HTERT RPE-1 (cell line): ENCODE data around the gene ABCA8.
"Not testable (repeated sequence)": the region's sequence is repeated elsewhere in the genome, so short reads cannot be mapped to it uniquely, and the experiment has no call there.

Experiments
- in situ Hi-C: fragments of 300-500 bp; cut with MboI; formaldehyde crosslinking; loops from 4 replicates; pipeline ENCODE4 v1.14.3; 2020; ENCODE audit warnings: low sequenced_read_pairs

ABCA8 gene

GRCh38 chr17:68955181-68955841 is at the start of gene ABCA8:
ABCA8 (minus strand) TSS chr17:68955392; CDS start chr17:68942034, 13,358 bp downstream.
- in situ Hi-C loops: no loop called here

- in situ Hi-C loops: not testable (repeated sequence)
Measured at GRCh38 chr17:69004759-69005158, 49.6 kb upstream of the ABCA8 start.

- in situ Hi-C loops: not testable (repeated sequence)
Measured at GRCh38 chr17:68999743-69000142, 44.6 kb upstream of the ABCA8 start.

- in situ Hi-C loops: no loop called here
Measured at GRCh38 chr17:68993112-68993511, 37.9 kb upstream of the ABCA8 start.

- in situ Hi-C loops: no loop called here
Measured at GRCh38 chr17:68987966-68988365, 32.8 kb upstream of the ABCA8 start.

- in situ Hi-C loops: no loop called here
Measured at GRCh38 chr17:68981288-68981687, 26.1 kb upstream of the ABCA8 start.

- in situ Hi-C loops: no loop called here
Measured at GRCh38 chr17:68973098-68973846, 18.1 kb upstream of the ABCA8 start.

GRCh38 chr17:68972119-68972704 is 17.0 kb upstream of the ABCA8 start:
- in situ Hi-C loops: no loop called here

GRCh38 chr17:68969101-68969500 is 13.9 kb upstream of the ABCA8 start:
- in situ Hi-C loops: no loop called here

GRCh38 chr17:68963958-68964357 is 8.8 kb upstream of the ABCA8 start:
- in situ Hi-C loops: no loop called here

- in situ Hi-C loops: no loop called here
Measured at GRCh38 chr17:68961214-68961882, 6.2 kb upstream of the ABCA8 start.

- in situ Hi-C loops: not testable (repeated sequence)
Measured at GRCh38 chr17:68959117-68959516, 3.9 kb upstream of the ABCA8 start.

- in situ Hi-C loops: no loop called here
Measured at GRCh38 chr17:68957944-68958343, 2.8 kb upstream of the ABCA8 start.

- in situ Hi-C loops: no loop called here
Measured at GRCh38 chr17:68954146-68954896, 871 bp downstream of the ABCA8 start.

- in situ Hi-C loops: no loop called here
Measured at GRCh38 chr17:68953340-68953997, 1.7 kb downstream of the ABCA8 start.

GRCh38 chr17:68950725-68951124 is 4.5 kb downstream of the ABCA8 start:
- in situ Hi-C loops: no loop called here

GRCh38 chr17:68947868-68948267 is 7.3 kb downstream of the ABCA8 start:
- in situ Hi-C loops: not testable (repeated sequence)

GRCh38 chr17:68944435-68945035 is 10.7 kb downstream of the ABCA8 start:
- in situ Hi-C loops: no loop called here

GRCh38 chr17:68943812-68944182 is 11.4 kb downstream of the ABCA8 start:
- in situ Hi-C loops: not testable (repeated sequence)
